ENCODE data around the gene DTD1.

The DTD1 gene

GRCh38 chr20:18739751-18740166 is 151.9 kb downstream of the DTD1 start:
- H3K27me3 ChIP-seq (ENCODE audit: insufficient read depth, low read length, poor library complexity, severe bottlenecking), result no peaks in the 10 kb centered on the region
- H2AFZ ChIP-seq (ENCODE audit: low read length), result no peak overlapping the region
- H3K9ac ChIP-seq (ENCODE audit: low read depth, low read length, poor library complexity, severe bottlenecking), result no peak overlapping the region
- no peaks in the 10 kb centered on the region for H4K20me1 ChIP-seq (ENCODE audit: insufficient read depth, low read length, poor library complexity, severe bottlenecking)
- H3K4me2 ChIP-seq (ENCODE audit: low read depth, low read length, poor library complexity, severe bottlenecking), result no peak overlapping the region
- no peaks in the 10 kb centered on the region for H3K9me2 ChIP-seq (replicated peaks; ENCODE audit: low read depth, low read length)
- no peaks in the 10 kb centered on the region for H3K79me2 ChIP-seq (ENCODE audit: insufficient read depth, low read length)
- H3K36me3 ChIP-seq (ENCODE audit: insufficient read depth, low read length), result no peaks in the 10 kb centered on the region
- H3K4me1 ChIP-seq (ENCODE audit: insufficient read depth, low read length, poor library complexity, severe bottlenecking), result no peaks in the 10 kb centered on the region
- H3F3A ChIP-seq (ENCODE audit: low read depth), result no peaks in the 10 kb centered on the region
- no peaks in the 10 kb centered on the region for H3K9me3 ChIP-seq (ENCODE audit: insufficient read depth, low read depth, low read length)
- TF ChIP-seq CTCF (conservative IDR thresholded peaks at IDR 0.05; ENCODE audit: low read length) (no peak), EZH2phosphoT487 (IDR thresholded peaks at IDR 0.05; ENCODE audit: borderline replicate concordance) (no peak)
- H3K4me3 ChIP-seq (ENCODE audit: low read length, poor library complexity, severe bottlenecking), result no peak overlapping the region

GRCh38 chr20:18740726-18741125 is 152.9 kb downstream of the DTD1 start:
- Histone ChIP-seq H3K9ac (ENCODE audit: low read depth, low read length, poor library complexity, severe bottlenecking) (no peak overlapping the region), H3K27me3 (ENCODE audit: insufficient read depth, low read length, poor library complexity, severe bottlenecking) (no peaks in the 10 kb centered on the region), H3K9me2 (replicated peaks; ENCODE audit: low read depth, low read length) (no peaks in the 10 kb centered on the region), H3F3A (ENCODE audit: low read depth) (no peaks in the 10 kb centered on the region), H4K20me1 (ENCODE audit: insufficient read depth, low read length, poor library complexity, severe bottlenecking) (no peaks in the 10 kb centered on the region), H3K4me3 (ENCODE audit: low read length, poor library complexity, severe bottlenecking) (no peak overlapping the region), H3K4me1 (ENCODE audit: insufficient read depth, low read length, poor library complexity, severe bottlenecking) (no peaks in the 10 kb centered on the region), H3K9me3 (ENCODE audit: insufficient read depth, low read depth, low read length) (no peaks in the 10 kb centered on the region), H2AFZ (ENCODE audit: low read length) (no peak overlapping the region), H3K79me2 (ENCODE audit: insufficient read depth, low read length) (no peaks in the 10 kb centered on the region), H3K4me2 (ENCODE audit: low read depth, low read length, poor library complexity, severe bottlenecking) (no peak overlapping the region), H3K36me3 (ENCODE audit: insufficient read depth, low read length) (no peaks in the 10 kb centered on the region)
- TF ChIP-seq EZH2phosphoT487 (IDR thresholded peaks at IDR 0.05; ENCODE audit: borderline replicate concordance) (no peak), CTCF (conservative IDR thresholded peaks at IDR 0.05; ENCODE audit: low read length) (no peak)

- Histone ChIP-seq H3K36me3 (ENCODE audit: insufficient read depth, low read length) (no peaks in the 10 kb centered on the region), H4K20me1 (ENCODE audit: insufficient read depth, low read length, poor library complexity, severe bottlenecking) (no peaks in the 10 kb centered on the region), H3K4me2 (ENCODE audit: low read depth, low read length, poor library complexity, severe bottlenecking) (no peak overlapping the region), H3F3A (ENCODE audit: low read depth) (no peaks in the 10 kb centered on the region), H2AFZ (ENCODE audit: low read length) (no peak overlapping the region), H3K4me1 (ENCODE audit: insufficient read depth, low read length, poor library complexity, severe bottlenecking) (no peaks in the 10 kb centered on the region), H3K9me3 (ENCODE audit: insufficient read depth, low read depth, low read length) (no peaks in the 10 kb centered on the region), H3K9me2 (replicated peaks; ENCODE audit: low read depth, low read length) (no peaks in the 10 kb centered on the region), H3K79me2 (ENCODE audit: insufficient read depth, low read length) (no peaks in the 10 kb centered on the region), H3K27me3 (ENCODE audit: insufficient read depth, low read length, poor library complexity, severe bottlenecking) (no peaks in the 10 kb centered on the region), H3K4me3 (ENCODE audit: low read length, poor library complexity, severe bottlenecking) (no peak overlapping the region), H3K9ac (ENCODE audit: low read depth, low read length, poor library complexity, severe bottlenecking) (no peak overlapping the region)
- TF ChIP-seq EZH2phosphoT487 (IDR thresholded peaks at IDR 0.05; ENCODE audit: borderline replicate concordance) (no peak), CTCF (conservative IDR thresholded peaks at IDR 0.05; ENCODE audit: low read length) (no peak)
These were observed 155.0 kb downstream of the DTD1 start for GRCh38 chr20:18742841-18743240.

Measured in Loucy (cell line).